HEK293T (cell line): ENCODE measurements around the gene HACL1.

Experiments
- BHLHE40 ChIP-seq: fragments of 450-650 bp; IDR thresholded peaks from 2 replicates; pipeline ENCODE4 v1.6.1; 2016; ENCODE audit warnings: mild to moderate bottlenecking, moderate library complexity, borderline replicate concordance
- ELF4 ChIP-seq: fragments of 450-650 bp; IDR thresholded peaks from 2 replicates; pipeline ENCODE4 v1.6.1; 2017; ENCODE audit warnings: antibody characterized with exemption
- FOXM1 ChIP-seq: fragments of 450-650 bp; IDR thresholded peaks from 2 replicates; pipeline ENCODE4 v1.6.1; 2017; ENCODE audit warnings: mild to moderate bottlenecking, borderline replicate concordance
- HDGF ChIP-seq: fragments of 450-650 bp; IDR thresholded peaks from 2 replicates; pipeline ENCODE4 v1.6.1; 2017; ENCODE audit warnings: antibody characterized with exemption, borderline replicate concordance
- L3MBTL2 ChIP-seq: fragments of 450-650 bp; conservative IDR thresholded peaks from 2 replicates; pipeline ENCODE4 v1.6.1; 2016; ENCODE audit warnings: mild to moderate bottlenecking
- NFRKB ChIP-seq: fragments of 450-650 bp; IDR thresholded peaks from 2 replicates; pipeline ENCODE4 v1.6.1; 2016; ENCODE audit warnings: mild to moderate bottlenecking, moderate library complexity
- SP1 ChIP-seq: fragments of 450-650 bp; IDR thresholded peaks from 2 replicates; pipeline ENCODE4 v1.6.1; 2017
- SUZ12 ChIP-seq: fragments of 450-650 bp; IDR thresholded peaks from 2 replicates; pipeline ENCODE4 v1.6.1; 2016; ENCODE audit warnings: mild to moderate bottlenecking
- ZNF384 ChIP-seq: fragments of 450-650 bp; IDR thresholded peaks from 2 replicates; pipeline ENCODE4 v1.6.1; 2016

GRCh38 chr3:15637131-15637951, 36.0 kb upstream of the HACL1 start:
- no peak for TF ChIP-seq SP1
- TF ChIP-seq BHLHE40: no peak
- no peak for TF ChIP-seq NFRKB
- TF ChIP-seq SUZ12: no peak
- no peak for TF ChIP-seq ELF4
- no peak for TF ChIP-seq HDGF
- no peak for TF ChIP-seq L3MBTL2
- no peak for TF ChIP-seq ZNF384
- TF ChIP-seq FOXM1: no peak
